ENCODE measurements around the gene MRNIP. TPM values are rescaled to one million over a fixed set of nuclear protein-coding genes. Genes with fewer than 3 reads are reported as not detected.
A peak's percentile ranks its signal among the peaks of the same experiment; 100 is the strongest.

Gene MRNIP
- total RNA-seq, 4 donors from 2014 or later, result 6.9 to 21.9 (median 10.7) TPM

DNA sequence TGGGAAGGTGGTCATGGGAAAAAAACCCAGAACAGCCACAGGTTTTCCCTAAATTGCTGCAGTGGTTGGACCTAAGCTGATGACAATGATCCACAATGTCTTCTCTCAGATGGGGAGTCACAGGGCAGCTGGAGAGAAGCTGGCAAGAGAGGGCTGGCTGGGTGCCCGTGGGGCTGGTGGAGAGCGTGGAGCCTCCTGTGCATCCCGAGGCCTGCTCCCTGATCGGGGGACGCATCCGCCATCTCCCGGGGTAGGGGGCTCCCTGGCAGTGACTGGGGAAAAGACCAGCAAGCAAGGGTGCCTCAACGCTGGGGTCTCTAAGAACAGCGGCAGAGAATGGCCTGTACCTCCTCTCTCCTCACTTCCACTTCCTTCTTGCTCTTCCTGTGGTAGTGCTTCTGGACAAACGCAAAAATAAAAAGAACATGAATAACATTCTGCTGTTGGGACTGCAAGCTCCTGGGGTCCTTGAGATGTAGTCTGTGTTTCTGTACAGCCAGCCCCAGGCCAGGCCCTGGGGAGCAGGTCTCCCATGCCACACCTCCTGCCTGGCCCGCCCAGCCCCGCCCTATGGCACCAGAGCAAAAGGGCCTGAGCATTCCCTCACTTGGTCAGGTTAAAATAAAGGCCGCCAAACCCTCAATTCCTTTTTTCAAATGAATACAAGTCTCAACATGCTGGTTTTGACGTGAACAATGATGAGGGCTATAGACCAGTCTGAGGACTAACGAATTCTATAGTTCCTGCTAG lies 7.0 kb upstream of the MRNIP start:
- DNase-seq, result no peak
- Histone ChIP-seq H3K4me1 (peaks cover 0 to 22% (median 9%) of the 10 kb centered on the region in 3 donors), H3K36me3 (peaks cover 22 to 94% (median 25%) of the 10 kb centered on the region in 3 donors), H3K27me3 (no peaks in the 10 kb centered on the region), H3K27ac (peak overlapping the region in 2 of 4 donors; percentile 19 to 42), H3K9me3 (no peaks in the 10 kb centered on the region), H3K4me3 (no peak overlapping the region)
- intact Hi-C loops (cut with DNase I), result no loop called here
- TF ChIP-seq, protein P1, sequence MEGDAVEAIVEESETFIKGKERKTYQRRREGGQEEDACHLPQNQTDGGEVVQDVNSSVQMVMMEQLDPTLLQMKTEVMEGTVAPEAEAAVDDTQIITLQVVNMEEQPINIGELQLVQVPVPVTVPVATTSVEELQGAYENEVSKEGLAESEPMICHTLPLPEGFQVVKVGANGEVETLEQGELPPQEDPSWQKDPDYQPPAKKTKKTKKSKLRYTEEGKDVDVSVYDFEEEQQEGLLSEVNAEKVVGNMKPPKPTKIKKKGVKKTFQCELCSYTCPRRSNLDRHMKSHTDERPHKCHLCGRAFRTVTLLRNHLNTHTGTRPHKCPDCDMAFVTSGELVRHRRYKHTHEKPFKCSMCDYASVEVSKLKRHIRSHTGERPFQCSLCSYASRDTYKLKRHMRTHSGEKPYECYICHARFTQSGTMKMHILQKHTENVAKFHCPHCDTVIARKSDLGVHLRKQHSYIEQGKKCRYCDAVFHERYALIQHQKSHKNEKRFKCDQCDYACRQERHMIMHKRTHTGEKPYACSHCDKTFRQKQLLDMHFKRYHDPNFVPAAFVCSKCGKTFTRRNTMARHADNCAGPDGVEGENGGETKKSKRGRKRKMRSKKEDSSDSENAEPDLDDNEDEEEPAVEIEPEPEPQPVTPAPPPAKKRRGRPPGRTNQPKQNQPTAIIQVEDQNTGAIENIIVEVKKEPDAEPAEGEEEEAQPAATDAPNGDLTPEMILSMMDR (IDR thresholded peaks at IDR 0.05), result no peak
- no peak for TF ChIP-seq POLR2A (IDR thresholded peaks at IDR 0.05)
- 76 to 79% methylated on average over 6 to 13 of the region's 15 CpGs for WGBS, 2 donors

DNA sequence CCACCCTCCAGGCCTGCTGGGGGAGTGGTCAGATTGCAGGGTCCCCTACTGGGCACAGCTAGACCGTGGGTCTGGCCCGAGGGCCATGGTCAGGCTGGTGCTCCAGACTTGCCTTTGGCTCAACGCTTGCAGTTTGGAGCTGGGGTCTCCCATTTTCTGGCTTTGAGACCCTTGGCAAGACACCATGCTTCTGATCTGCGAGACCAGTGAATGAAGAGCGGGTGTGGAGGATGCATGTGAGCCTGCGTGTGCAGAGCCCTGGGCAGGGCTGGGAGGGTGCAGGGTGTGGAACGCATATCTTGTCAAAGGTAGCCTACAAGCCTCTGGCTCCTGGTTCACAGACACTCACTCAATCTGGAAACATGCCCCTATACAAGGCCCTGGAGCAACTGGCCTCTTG lies 6.1 kb upstream of the MRNIP start:
- Histone ChIP-seq H3K4me3 (no peak overlapping the region), H3K27ac (no peak overlapping the region), H3K4me1 (peaks cover 4 to 32% (median 9%) of the 10 kb centered on the region in 3 donors), H3K9me3 (no peaks in the 10 kb centered on the region), H3K36me3 (peaks cover 18 to 85% (median 25%) of the 10 kb centered on the region in 3 donors), H3K27me3 (no peaks in the 10 kb centered on the region)
- WGBS, 2 donors, result 60 to 94% methylated on average over 1 to 3 of the region's 7 CpGs
- TF ChIP-seq, protein P1 (IDR thresholded peaks at IDR 0.05), result no peak
- no peak for TF ChIP-seq POLR2A (IDR thresholded peaks at IDR 0.05)
- no peak for DNase-seq
- intact Hi-C loops (cut with DNase I), result no loop called here

DNA sequence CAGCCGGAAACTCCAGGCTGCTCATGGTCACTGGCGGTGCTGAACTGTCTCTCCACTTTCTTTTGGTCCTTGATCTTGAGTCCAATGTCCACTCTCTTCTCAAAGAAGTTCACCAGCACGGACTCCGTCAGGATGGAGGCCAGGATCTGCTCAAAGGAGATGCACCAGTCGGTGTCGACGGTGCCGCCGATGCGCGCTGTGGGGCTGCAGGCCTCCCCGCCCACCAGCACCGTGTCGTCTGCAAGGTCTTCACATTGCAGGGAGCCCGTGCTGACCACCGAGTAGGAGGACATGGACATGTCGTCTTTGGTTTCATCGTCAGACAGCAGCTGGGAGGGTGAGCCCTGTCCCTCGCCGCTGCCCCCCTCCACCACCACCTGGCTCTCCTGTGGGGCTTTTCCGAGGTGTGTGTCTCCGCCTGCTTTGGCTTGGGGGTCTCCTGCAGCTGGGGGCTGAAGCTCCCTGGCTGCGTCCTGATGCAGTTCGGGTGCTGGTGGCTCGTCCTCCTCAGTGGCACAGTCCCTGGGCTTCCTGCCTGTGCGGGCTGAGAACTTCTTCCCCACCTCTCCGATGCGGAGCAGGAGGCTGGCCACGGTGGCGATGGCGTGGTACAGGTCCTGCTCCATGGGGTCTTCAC lies 5.0 kb upstream of the MRNIP start:
- no peaks in the 10 kb centered on the region for H3K9me3 ChIP-seq
- peaks cover 8 to 38% (median 9%) of the 10 kb centered on the region in 3 donors for H3K4me1 ChIP-seq
- H3K4me3 ChIP-seq, result no peak overlapping the region
- H3K36me3 ChIP-seq, result peaks cover 14 to 73% (median 22%) of the 10 kb centered on the region in 3 donors
- WGBS, 2 donors, result 96 to 98% methylated on average over 10 to 12 of the region's 31 CpGs
- no peak for TF ChIP-seq POLR2A (IDR thresholded peaks at IDR 0.05)
- TF ChIP-seq, protein P1 (IDR thresholded peaks at IDR 0.05), result no peak
- no peak overlapping the region for H3K27ac ChIP-seq
- no peaks in the 10 kb centered on the region for H3K27me3 ChIP-seq
- intact Hi-C loops (cut with DNase I), result no loop called here
- DNase-seq, result no peak

DNA sequence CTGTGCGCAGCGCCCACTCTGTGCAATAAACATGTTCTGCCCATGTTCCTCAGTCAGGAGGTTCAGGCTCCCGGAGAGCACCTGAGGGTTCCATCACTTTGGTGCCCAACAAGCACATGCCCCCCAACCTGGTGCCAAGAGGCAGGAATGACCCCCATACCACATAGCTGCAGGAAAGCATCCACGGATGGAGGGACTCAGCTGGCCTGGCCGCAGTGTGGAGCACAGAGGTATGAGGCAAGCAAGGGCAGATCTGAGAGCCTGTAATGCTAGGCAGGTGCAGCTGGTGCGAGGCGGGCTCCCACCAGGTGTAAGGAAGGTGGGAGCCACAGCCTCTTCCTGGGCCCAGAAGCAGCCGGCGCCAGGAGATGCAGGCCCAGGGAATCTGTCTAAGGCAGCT lies 4.3 kb upstream of the MRNIP start:
- H3K36me3 ChIP-seq, result peaks cover 14 to 67% (median 22%) of the 10 kb centered on the region in 3 donors
- H3K27me3 ChIP-seq, result no peaks in the 10 kb centered on the region
- H3K27ac ChIP-seq, result no peak overlapping the region
- no peak overlapping the region for H3K4me3 ChIP-seq
- WGBS, 2 donors, result 100% methylated on average over 3 to 6 of the region's 9 CpGs
- DNase-seq, result no peak
- intact Hi-C loops (cut with DNase I), result no loop called here
- no peaks in the 10 kb centered on the region for H3K9me3 ChIP-seq
- TF ChIP-seq POLR2A (IDR thresholded peaks at IDR 0.05), result no peak
- TF ChIP-seq, protein P1 (IDR thresholded peaks at IDR 0.05), result no peak
- peaks cover 8 to 43% (median 9%) of the 10 kb centered on the region in 3 donors for H3K4me1 ChIP-seq

DNA sequence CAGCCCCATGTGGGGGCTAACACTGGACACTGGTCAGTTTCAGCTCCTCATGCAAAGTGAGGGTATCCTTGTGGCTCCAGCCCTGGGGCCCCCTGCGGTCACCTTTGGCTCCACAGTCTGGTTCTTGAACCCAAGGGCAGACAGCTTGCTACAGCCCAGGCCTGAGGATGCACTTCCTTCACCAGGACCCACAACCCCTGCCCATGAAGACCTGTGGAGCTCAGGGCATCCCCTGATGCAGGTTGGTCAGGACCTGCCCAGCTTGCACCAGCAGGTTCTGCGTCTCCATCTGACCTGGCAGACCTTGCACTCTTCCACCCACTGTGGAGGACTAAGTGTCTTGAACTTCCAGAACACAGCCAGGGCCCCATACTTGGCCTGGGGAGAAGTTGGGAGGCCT lies 3.7 kb upstream of the MRNIP start:
- WGBS, 2 donors, result no CpG with 5 or more reads among the region's 2 CpGs
- intact Hi-C loops (cut with DNase I), result no loop called here
- Histone ChIP-seq H3K27me3 (no peaks in the 10 kb centered on the region), H3K4me3 (no peak overlapping the region), H3K27ac (no peak overlapping the region), H3K36me3 (peaks cover 14 to 61% (median 22%) of the 10 kb centered on the region in 3 donors), H3K9me3 (no peaks in the 10 kb centered on the region), H3K4me1 (peaks cover 8 to 49% (median 12%) of the 10 kb centered on the region in 3 donors)
- DNase-seq, result no peak
- TF ChIP-seq, protein P1 (IDR thresholded peaks at IDR 0.05), result no peak
- no peak for TF ChIP-seq POLR2A (IDR thresholded peaks at IDR 0.05)
